DND-41 (cell line): ENCODE data around the gene DENND1C.

Experiments
- ATAC-seq: fragments of 200-7000 bp; cut with Tn5 transposase; 3 replicates; pipeline ENCODE4 v1.9.1; 2021; ENCODE audit warnings: low read depth; ENCODE audit not compliant: insufficient read depth
- DNase-seq: peaks from one replicate; pipeline ENCODE4 v3.0.0-alpha.2; 2020
- H2AFZ ChIP-seq: 2 replicates; pipeline ENCODE4 v1.6.0; 2012; ENCODE audit warnings: low read depth, low read length
- H3K27ac ChIP-seq: 2 replicates; pipeline ENCODE4 v1.5.1; 2012; ENCODE audit warnings: low read length, inconsistent platforms
- H3K27me3 ChIP-seq: fragments of 200-600 bp; sonication (generic); 2 replicates; pipeline ENCODE4 v1.6.0; 2012; ENCODE audit warnings: low read length, mild to moderate bottlenecking, inconsistent platforms; ENCODE audit not compliant: insufficient read depth, poor library complexity
- H3K36me3 ChIP-seq: 2 replicates; pipeline ENCODE4 v1.5.1; 2012; ENCODE audit warnings: low read length, inconsistent platforms; ENCODE audit not compliant: insufficient read depth
- H3K4me1 ChIP-seq: 2 replicates; pipeline ENCODE4 v1.5.1; 2012; ENCODE audit warnings: mild to moderate bottlenecking, low read length; ENCODE audit not compliant: insufficient read depth
- H3K4me2 ChIP-seq: 2 replicates; pipeline ENCODE4 v1.6.0; 2012; ENCODE audit warnings: mild to moderate bottlenecking, moderate library complexity, low read length, inconsistent platforms; ENCODE audit not compliant: insufficient read depth
- H3K4me3 ChIP-seq, 2 experiments: fragments of 200-600 bp in 1 of 2; shearing (Covaris generic) in 1 of 2; 2 replicates each; pipeline ENCODE4 v1.5.1; 2012 to 2016; ENCODE audit warnings: inconsistent platforms in 2 of 2, low read length in 2 of 2, mild to moderate bottlenecking in 2 of 2, low read depth in 1 of 2, moderate library complexity in 1 of 2
- H3K79me2 ChIP-seq: 2 replicates; pipeline ENCODE4 v1.6.0; 2012; ENCODE audit warnings: low read length, inconsistent platforms; ENCODE audit not compliant: insufficient read depth
- H3K9ac ChIP-seq: 2 replicates; pipeline ENCODE4 v1.6.0; 2012; ENCODE audit warnings: low read depth, mild to moderate bottlenecking, inconsistent platforms, low read length, moderate library complexity
- H3K9me3 ChIP-seq: 2 replicates; pipeline ENCODE4 v1.5.1; 2012; ENCODE audit warnings: low read length, moderate library complexity, mild to moderate bottlenecking, inconsistent platforms; ENCODE audit not compliant: insufficient read depth, severe bottlenecking
- H4K20me1 ChIP-seq: 2 replicates; pipeline ENCODE4 v1.6.0; 2012; ENCODE audit warnings: low read length; ENCODE audit not compliant: insufficient read depth
- EZH2 ChIP-seq: IDR thresholded peaks from 3 replicates; pipeline ENCODE4 v1.6.1; 2012; ENCODE audit warnings: borderline replicate concordance, low read depth, mild to moderate bottlenecking, moderate library complexity, low read length, inconsistent platforms; ENCODE audit not compliant: severe bottlenecking
- TF ChIP-seq, protein P1 (sequence below): IDR thresholded peaks from 2 replicates; pipeline ENCODE4 v1.5.1; 2012; ENCODE audit warnings: borderline replicate concordance, low read length, moderate library complexity, mild to moderate bottlenecking; ENCODE audit not compliant: poor library complexity, severe bottlenecking; ENCODE audit errors: extremely low read depth

The DENND1C gene

DNA sequence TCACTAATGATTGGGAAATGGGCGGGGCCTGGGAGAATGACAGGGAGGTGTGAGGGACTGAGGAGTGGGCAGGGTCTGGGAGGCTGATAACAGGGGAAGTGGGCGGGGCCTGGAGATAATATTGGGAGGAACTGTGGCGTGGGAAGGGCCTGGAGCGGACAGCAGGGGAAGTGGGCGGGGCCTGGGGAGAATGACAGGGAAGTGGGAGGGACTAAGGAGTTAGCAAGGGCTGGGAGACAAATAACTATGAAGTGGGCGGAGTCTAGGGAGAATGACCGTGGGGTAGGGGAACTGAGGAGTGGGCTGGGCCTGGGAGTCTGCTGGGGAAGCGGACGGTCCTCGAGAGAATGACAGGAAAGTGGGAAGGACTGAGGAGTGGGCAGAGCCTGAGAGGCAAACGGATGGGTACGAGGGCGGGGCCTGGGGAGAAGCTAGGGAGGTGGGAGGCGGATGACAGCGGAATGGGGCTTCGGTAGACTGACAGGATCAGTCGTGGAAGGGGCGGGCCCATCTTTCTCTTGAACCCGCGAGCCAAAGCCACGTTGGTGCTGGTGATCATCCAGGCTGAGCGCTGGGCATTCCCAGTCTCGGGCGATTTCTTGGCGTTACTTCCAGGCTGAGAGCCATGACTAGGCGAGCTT is 34.6 kb upstream of the DENND1C start:
- Histone ChIP-seq H3K9ac (peak overlapping the region; percentile 75), H3K4me2 (peak overlapping the region; percentile 93), H3K36me3 (no peaks in the 10 kb centered on the region), H3K27me3 (no peaks in the 10 kb centered on the region), H3K9me3 (no peaks in the 10 kb centered on the region), H3K27ac (peak overlapping the region; percentile 86), H2AFZ (peak overlapping the region; percentile 97), H3K79me2 (no peaks in the 10 kb centered on the region), H3K4me3 (peak overlapping the region; percentile 32 to 69; a peak in 3 of 4 replicates), H3K4me1 (peaks cover 29% of the 10 kb centered on the region), H4K20me1 (no peaks in the 10 kb centered on the region)
- DNase-seq (peak; percentile 92), ATAC-seq (peak; percentile 82)
- TF ChIP-seq, protein P1, sequence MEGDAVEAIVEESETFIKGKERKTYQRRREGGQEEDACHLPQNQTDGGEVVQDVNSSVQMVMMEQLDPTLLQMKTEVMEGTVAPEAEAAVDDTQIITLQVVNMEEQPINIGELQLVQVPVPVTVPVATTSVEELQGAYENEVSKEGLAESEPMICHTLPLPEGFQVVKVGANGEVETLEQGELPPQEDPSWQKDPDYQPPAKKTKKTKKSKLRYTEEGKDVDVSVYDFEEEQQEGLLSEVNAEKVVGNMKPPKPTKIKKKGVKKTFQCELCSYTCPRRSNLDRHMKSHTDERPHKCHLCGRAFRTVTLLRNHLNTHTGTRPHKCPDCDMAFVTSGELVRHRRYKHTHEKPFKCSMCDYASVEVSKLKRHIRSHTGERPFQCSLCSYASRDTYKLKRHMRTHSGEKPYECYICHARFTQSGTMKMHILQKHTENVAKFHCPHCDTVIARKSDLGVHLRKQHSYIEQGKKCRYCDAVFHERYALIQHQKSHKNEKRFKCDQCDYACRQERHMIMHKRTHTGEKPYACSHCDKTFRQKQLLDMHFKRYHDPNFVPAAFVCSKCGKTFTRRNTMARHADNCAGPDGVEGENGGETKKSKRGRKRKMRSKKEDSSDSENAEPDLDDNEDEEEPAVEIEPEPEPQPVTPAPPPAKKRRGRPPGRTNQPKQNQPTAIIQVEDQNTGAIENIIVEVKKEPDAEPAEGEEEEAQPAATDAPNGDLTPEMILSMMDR = no peak
- no peak for TF ChIP-seq EZH2

DNA sequence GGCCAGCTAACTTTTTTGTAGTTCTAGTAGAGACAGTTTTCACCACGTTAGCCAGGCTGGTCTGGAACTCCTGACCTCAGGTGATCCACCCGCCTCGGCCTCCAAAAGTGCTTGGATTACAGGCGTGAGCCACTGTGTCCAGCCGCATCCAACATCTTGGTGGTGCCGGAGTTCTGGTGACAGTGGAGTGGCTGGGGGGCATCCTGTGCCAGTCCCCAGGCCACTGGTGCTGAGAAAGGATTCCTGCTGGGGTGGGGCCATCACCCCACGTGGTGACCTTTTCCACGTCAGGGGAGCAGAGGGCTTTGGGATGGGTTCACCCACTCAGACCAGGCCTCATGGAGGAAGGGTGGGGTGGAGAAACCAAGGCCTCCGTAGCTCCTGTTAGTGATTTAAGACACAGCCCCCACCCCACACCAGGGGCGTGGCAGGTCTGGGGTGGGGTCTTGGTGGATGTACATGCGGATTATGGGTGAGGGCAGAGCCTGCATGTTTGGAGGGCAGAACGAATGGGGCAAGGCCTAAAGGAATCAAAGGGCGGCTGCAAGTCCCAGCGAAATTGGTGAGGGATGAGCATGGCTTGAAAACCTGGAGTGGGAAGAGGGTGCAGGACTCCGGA is 33.4 kb upstream of the DENND1C start:
- peaks cover 29% of the 10 kb centered on the region for H3K4me1 ChIP-seq

DNA sequence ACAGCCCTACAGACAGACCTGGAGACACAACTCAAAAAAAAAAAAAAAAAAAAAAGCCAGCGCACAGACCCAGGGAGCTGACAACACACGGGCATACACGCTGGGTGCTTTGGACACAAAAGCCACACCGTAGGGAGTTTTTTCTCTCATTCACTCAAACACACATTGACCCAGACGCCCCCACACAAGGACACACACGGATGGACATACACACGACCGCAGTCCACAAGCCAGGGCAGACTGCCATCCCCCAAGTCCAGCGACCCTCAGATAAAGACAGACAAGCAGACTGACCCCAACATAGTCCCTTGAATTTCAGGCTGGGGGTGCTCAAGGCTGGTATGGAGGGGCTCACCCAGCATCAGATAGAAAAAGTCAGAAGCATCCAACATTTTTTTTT is 32.5 kb upstream of the DENND1C start:
- Histone ChIP-seq H3K36me3 (no peaks in the 10 kb centered on the region), H3K27me3 (no peaks in the 10 kb centered on the region), H4K20me1 (no peaks in the 10 kb centered on the region), H2AFZ (no peak overlapping the region), H3K9me3 (no peaks in the 10 kb centered on the region), H3K4me3 (no peak overlapping the region), H3K9ac (no peak overlapping the region), H3K27ac (no peak overlapping the region), H3K4me1 (peaks cover 29% of the 10 kb centered on the region), H3K79me2 (no peaks in the 10 kb centered on the region), H3K4me2 (no peak overlapping the region)
- TF ChIP-seq, protein P1 = no peak
- no peak for TF ChIP-seq EZH2
- DNase-seq (no peak), ATAC-seq (no peak)

More for the DNA sequence above, 33.4 kb upstream of the DENND1C start:
- no peak overlapping the region for H3K4me3 ChIP-seq
- no peaks in the 10 kb centered on the region for H3K27me3 ChIP-seq
- DNase-seq = no peak
- TF ChIP-seq EZH2 = no peak
- TF ChIP-seq, protein P1 = no peak
- no peak for ATAC-seq
- no peak overlapping the region for H3K27ac ChIP-seq
- no peaks in the 10 kb centered on the region for H3K79me2 ChIP-seq
- no peaks in the 10 kb centered on the region for H4K20me1 ChIP-seq
- no peaks in the 10 kb centered on the region for H3K36me3 ChIP-seq
- no peak overlapping the region; the same call in 1 of the 2 replicates for H2AFZ ChIP-seq
- no peak overlapping the region for H3K9ac ChIP-seq
- no peaks in the 10 kb centered on the region for H3K9me3 ChIP-seq
- no peak overlapping the region for H3K4me2 ChIP-seq
